HG03159 (cell line): ENCODE results near the gene VGF.
A peak's percentile ranks its signal among the peaks of the same experiment; 100 is the strongest.
"Not testable (repeated sequence)": the region's sequence is repeated elsewhere in the genome, so short reads cannot be mapped to it uniquely, and the experiment has no call there.

Source experiments
- ATAC-seq: cut with Tn5 transposase; IDR thresholded peaks from one replicate; pipeline ENCODE4 v1.9.1; 2021; ENCODE audit warnings: mild to moderate bottlenecking, moderate library complexity; ENCODE audit not compliant: unreplicated experiment

Gene VGF

GRCh38 chr7:101165075-101165957, at the start of gene VGF:
VGF (minus strand) TSS chr7:101165569; CDS start chr7:101164843, 726 bp downstream.
- ATAC-seq = peak; percentile 70

GRCh38 chr7:101212014-101212413, 46.6 kb upstream of the VGF start:
- no peak for ATAC-seq

- ATAC-seq = no peak
These were observed 46.1 kb upstream of the VGF start for GRCh38 chr7:101211501-101211900.

GRCh38 chr7:101210143-101210542, 44.8 kb upstream of the VGF start:
- ATAC-seq = no peak

- no peak for ATAC-seq
These were observed 43.4 kb upstream of the VGF start for GRCh38 chr7:101208794-101209193.

GRCh38 chr7:101207459-101207858, 42.1 kb upstream of the VGF start:
- ATAC-seq = no peak

DNA sequence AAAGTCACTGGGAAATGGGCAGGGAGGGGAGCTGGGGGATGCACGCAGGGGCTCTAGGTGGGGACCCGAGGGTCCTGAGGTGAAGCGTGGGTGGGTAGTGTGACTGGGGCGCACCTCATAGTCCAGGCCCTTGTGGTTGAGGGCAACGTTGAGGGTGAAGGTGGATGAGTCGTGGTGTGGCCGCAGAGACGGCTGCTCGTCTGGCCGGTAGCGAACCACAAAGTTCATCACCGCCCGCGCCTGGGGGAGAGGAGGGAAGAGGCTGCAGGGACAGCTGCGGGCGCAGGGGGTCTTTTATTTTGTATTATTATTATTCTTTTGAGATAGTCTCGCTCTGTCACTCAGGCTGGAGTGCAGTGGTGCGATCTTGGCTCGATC, 41.3 kb upstream of the VGF start:
- no peak for ATAC-seq

DNA sequence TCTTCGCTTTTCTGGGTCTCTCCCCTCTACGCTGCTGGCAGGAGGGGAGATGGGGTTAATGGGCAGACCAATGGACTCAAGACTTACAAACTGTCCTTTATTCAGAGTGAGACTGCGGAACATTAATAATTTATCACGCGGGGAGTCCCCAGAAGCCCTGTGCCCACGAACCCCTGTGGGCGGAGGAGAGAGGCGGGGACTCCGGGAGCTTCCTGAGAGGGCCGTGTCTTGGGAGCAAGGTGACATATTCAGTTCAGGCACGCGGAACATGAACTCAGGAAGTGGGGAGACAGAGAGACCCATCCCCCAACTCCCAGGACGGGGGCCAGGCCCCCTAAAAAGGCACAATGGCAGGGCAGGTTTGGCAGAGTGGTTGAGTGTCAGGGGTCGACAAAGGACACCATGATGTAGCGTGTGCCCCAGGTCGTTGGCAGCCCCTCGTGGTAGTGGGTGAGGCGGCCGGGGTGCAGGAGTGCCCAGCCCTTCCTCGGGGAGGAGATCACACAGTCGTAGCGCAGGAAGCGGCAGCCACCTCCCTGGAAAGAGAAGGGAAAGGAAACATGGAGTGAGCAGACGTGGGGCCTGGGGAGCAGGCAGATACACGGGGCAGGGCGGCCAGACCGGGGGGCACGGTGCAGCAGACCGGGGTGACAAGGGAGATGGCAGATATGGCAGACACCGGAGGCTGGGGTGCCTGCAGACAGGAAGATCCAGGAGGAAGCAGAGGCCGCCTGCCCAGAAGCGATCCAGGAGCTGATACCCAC, 40.7 kb upstream of the VGF start:
- ATAC-seq = no peak

DNA sequence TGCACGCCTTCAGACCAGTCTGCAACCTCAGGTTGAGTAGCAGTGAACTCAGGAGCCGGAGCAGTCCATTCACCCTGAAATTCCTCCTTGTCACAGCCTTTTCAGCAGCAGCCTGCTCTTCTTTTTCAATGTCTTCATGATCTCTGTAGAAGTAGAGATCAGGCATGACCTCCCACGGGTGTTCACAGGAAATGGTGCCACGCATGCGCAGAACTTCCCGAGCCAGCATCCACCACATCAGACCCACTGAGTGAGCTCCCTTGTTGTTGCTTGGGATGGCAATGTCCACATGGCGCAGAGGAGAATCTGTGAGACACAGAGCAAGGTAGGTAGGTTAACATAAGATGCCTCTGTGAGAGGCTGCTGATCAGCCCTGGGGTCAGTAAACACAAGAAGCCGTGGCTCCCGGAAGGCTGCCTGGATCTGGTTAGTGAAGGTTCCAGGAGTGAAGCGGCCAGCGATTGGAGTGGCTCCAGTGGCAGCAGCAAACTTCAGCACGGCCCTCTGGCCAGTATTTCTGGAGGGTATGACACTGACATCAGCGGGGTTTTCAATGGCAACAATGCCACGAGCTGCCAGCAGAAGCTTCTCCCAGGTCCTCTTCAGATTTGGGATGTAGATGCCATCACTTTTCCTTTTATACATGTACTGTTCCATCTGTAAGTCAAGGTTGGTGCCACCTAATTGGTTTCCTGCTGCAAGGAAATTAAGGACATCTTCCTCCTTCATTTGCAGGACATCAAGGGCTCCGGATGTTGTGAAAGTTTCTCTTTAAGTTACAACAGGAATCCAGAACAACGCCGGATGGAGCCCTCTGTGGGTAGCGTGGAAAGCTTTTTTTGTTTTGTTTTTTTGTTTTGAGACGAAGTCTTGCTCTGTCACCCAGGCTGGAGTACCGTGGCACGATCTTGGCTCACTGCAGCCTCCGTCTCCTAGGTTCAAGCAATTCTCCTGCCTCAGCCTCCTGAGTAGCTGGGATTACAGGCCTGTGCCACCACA, 38.7 kb upstream of the VGF start:
- not testable (repeated sequence) for ATAC-seq

GRCh38 chr7:101202603-101202918, 37.2 kb upstream of the VGF start:
- no peak for ATAC-seq

GRCh38 chr7:101201695-101202602, 36.6 kb upstream of the VGF start:
- no peak for ATAC-seq

- ATAC-seq = no peak
These were observed 35.7 kb upstream of the VGF start, which contains the start of gene MOGAT3 for GRCh38 chr7:101200862-101201599. MOGAT3 (minus strand) TSS chr7:101201036; CDS start chr7:101200854, 182 bp downstream.

DNA sequence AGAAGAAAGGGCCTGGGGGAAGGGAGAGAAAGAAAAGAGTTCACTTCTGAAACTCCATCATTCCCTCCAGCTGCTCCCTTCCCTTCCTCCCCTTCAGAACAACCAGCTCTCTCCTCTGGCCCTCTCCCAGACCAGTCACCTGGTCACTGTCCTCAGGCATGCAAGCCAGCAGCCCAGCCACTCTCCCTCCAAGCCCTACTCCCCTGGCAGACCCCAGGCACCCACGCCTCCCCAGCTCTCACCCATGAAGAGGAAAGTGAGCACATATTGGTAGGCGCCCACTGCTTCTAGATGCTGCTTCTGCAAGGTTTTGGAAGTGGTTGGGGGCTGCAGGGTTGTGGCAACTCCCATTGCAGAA, 35.1 kb upstream of the VGF start:
- ATAC-seq = no peak

- ATAC-seq = not testable (repeated sequence)
These were observed 34.2 kb upstream of the VGF start for GRCh38 chr7:101199522-101199921.

GRCh38 chr7:101198476-101198875, 33.1 kb upstream of the VGF start:
- no peak for ATAC-seq

DNA sequence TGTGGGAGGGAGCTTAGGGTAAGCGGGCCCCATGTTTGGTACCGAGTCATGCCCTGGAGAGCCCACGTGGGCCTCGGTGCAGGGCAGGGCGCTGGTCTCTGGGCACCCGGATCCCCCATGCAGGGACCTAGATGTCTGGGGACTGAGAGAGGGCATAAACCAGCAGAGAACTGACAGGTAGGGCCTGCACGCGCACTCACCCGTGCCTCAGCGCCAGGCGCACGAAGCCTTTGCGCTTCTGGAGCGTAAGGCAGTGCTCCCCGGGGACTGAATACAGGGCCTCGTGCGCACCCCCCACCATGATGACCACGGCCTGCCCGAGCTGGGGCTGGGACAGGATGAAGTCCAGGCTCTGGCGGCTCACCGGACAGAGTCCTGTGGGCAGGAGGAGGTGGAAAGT, 32.6 kb upstream of the VGF start:
- no peak for ATAC-seq

DNA sequence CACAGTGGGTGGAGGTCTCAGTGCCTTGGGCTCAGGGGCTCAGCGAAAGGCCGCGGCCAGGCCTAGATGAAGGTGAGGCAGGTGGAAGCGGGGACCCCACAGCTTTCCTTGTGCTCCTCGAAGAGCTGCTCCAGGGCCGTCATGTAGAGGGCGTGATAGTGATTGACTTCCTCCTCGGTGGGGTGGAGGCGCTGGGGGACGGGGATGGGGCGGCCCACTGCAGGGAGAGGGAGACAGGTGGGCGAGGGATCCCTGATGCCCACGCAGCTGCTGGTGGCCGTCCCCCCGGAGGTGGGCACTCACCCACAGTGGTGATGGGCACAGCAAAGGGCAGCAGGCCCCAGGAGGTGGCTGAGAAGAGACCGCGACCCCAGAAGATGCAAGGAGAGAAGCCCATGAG, 30.5 kb upstream of the VGF start:
- ATAC-seq = no peak

GRCh38 chr7:101189109-101189508, 23.7 kb upstream of the VGF start:
- no peak for ATAC-seq

DNA sequence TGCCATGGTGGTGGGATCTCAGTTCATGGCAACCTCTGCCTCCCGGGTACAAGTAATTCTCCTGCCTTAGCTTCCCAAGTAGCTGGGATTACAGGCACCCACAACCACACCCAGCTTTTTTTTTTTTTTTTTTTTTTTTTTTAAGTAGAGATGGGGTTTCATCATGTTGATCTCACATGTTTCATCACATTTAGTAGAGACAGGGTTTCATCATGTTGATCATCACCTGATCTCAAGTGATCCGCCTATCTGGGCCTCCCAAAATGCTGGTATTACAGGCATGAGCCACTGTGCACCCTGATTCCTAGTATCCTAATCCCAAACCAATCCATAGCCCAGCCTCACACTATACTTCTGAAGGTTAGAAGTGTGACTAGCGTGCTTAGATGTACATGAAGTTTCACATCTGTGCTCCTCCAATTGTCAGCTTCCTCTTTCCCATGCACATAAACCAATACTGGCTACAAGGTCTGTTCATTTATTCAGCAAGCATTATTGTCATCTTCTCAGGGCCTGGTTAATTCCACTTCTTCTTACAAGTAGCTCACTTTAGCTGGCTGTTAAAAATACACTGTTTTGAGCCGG, 21.6 kb upstream of the VGF start:
- no peak for ATAC-seq
